HG03025 (cell line): ENCODE data around the gene SNORC.

Source experiments
- ATAC-seq: cut with Tn5 transposase; IDR thresholded peaks from one replicate; pipeline ENCODE4 v1.9.1; 2021; ENCODE audit warnings: mild to moderate bottlenecking, moderate library complexity; ENCODE audit not compliant: unreplicated experiment, low FRiP score

SNORC gene

GRCh38 chr2:232920760-232921159 lies 50.7 kb downstream of the SNORC start:
- no peak for ATAC-seq

- ATAC-seq: no peak
Observed at GRCh38 chr2:232924433-232924832, 54.4 kb downstream of the SNORC start.

- ATAC-seq: no peak
Observed at GRCh38 chr2:232925153-232925820, 55.2 kb downstream of the SNORC start.

- no peak for ATAC-seq
Observed at GRCh38 chr2:232925821-232926156, 55.7 kb downstream of the SNORC start.

- ATAC-seq: no peak
Observed at GRCh38 chr2:232926431-232926939, 56.4 kb downstream of the SNORC start.

GRCh38 chr2:232927032-232927792 lies 57.1 kb downstream of the SNORC start:
- ATAC-seq: no peak

- no peak for ATAC-seq
Observed at GRCh38 chr2:232927793-232928550, 57.9 kb downstream of the SNORC start.
